Measurements from ENCODE around the gene MAP7D3. TPM values are rescaled to one million over a fixed set of nuclear protein-coding genes. Genes with fewer than 3 reads are reported as not detected.

Gene MAP7D3
- total and polyA plus RNA-seq, 2 of the 4 experiments (the other 2 are of a cell fraction): 10.0 to 23.8 TPM

- Histone ChIP-seq H2AFZ (replicated peaks; ENCODE audit: low read length, poor library complexity) (no peak overlapping the region), H3K36me3 (ENCODE audit: control insufficient read depth, insufficient read depth, low read length) (peaks cover 3% of the 10 kb centered on the region; the same call in 1 of the 2 replicates), H3K27ac (ENCODE audit: insufficient read depth, low read length) (no peak overlapping the region), H2BK20ac (ENCODE audit: low read depth, low read length) (0 out of 2 replicates have a peak overlapping the region, but pooled peaks have one; percentile 31), H2BK5ac (ENCODE audit: low read depth, low read length, poor library complexity, severe bottlenecking) (no peak overlapping the region), H3K4me1 (ENCODE audit: control insufficient read depth, insufficient read depth, low read length) (0 out of 2 replicates have a peak, but pooled peaks cover 3% of the 10 kb centered on the region), H3K4me2 (ENCODE audit: low read depth, low read length) (no peak overlapping the region), H3K79me1 (ENCODE audit: low read depth in 1 of 2, low read length in 2 of 2) (peaks cover 10% of the 10 kb centered on the region in 2 experiments; a peak in 3 of 4 replicates), H3K4ac (ENCODE audit: low read depth, low read length) (peak overlapping the region; percentile 26; the same call in 1 of the 2 replicates), H3K9me1 (ENCODE audit: insufficient read depth, low read length) (peaks cover 6% of the 10 kb centered on the region; the same call in 1 of the 2 replicates), H3K4me3 (ENCODE audit: insufficient read depth, low read depth, low read length) (no peak overlapping the region), H3K23ac (ENCODE audit: low read depth, low read length) (peak overlapping the region; percentile 60), H3K9ac (ENCODE audit: low read depth, low read length) (no peak overlapping the region), H2AK5ac (ENCODE audit: low read depth, low read length) (no peak overlapping the region; the same call in 1 of the 2 replicates), H4K91ac (ENCODE audit: insufficient read depth, low read depth, low read length) (peak overlapping the region; percentile 27; the same call in 1 of the 2 replicates), H3K14ac (replicated peaks; ENCODE audit: low read depth, low read length) (0 out of 2 replicates have a peak overlapping the region, but pooled peaks have one; percentile 21), H4K8ac (ENCODE audit: low read depth in 2 of 2, low read length in 2 of 2) (peak overlapping the region in 1 of 2 experiments; percentile 19; a peak in 1 of 4 replicates), H3K18ac (ENCODE audit: low read depth, low read length) (no peak overlapping the region), H3K56ac (ENCODE audit: extremely low read depth, insufficient read depth, low read length) (no peak overlapping the region), H2BK120ac (ENCODE audit: low read depth, low read length) (peak overlapping the region; percentile 12; the same call in 1 of the 2 replicates), H2AK9ac (replicated peaks; ENCODE audit: low read depth, low read length, poor library complexity) (no peak overlapping the region), H4K5ac (ENCODE audit: low read depth, low read length) (no peak overlapping the region), H2BK15ac (ENCODE audit: low read depth, low read length) (no peak overlapping the region; the same call in 2 of the 3 replicates), H4K20me1 (ENCODE audit: insufficient read depth, low read length) (no peaks in the 10 kb centered on the region), H3K9me3 (ENCODE audit: control insufficient read depth, insufficient read depth, low read length) (no peaks in the 10 kb centered on the region), H3K27me3 (ENCODE audit: control insufficient read depth, insufficient read depth, low read length) (peaks cover 3% of the 10 kb centered on the region)
- no peak for TF ChIP-seq RAD21 (IDR thresholded peaks at IDR 0.05; ENCODE audit: low read length)
- no peak for TF ChIP-seq MAFK (IDR thresholded peaks at IDR 0.05; ENCODE audit: low read depth, low read length)
- no peak for TF ChIP-seq CTCF (conservative IDR thresholded peaks at IDR 0.05; ENCODE audit: low read depth, low read length)
- TF ChIP-seq MXI1 (IDR thresholded peaks at IDR 0.05; ENCODE audit: borderline replicate concordance, low read depth, low read length): no peak
- TF ChIP-seq, protein P1, sequence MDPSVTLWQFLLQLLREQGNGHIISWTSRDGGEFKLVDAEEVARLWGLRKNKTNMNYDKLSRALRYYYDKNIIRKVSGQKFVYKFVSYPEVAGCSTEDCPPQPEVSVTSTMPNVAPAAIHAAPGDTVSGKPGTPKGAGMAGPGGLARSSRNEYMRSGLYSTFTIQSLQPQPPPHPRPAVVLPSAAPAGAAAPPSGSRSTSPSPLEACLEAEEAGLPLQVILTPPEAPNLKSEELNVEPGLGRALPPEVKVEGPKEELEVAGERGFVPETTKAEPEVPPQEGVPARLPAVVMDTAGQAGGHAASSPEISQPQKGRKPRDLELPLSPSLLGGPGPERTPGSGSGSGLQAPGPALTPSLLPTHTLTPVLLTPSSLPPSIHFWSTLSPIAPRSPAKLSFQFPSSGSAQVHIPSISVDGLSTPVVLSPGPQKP (IDR thresholded peaks at IDR 0.05; ENCODE audit: borderline replicate concordance, low read depth, low read length): no peak
- TF ChIP-seq SMC3 (IDR thresholded peaks at IDR 0.05; ENCODE audit: low read depth, low read length): no peak
- TF ChIP-seq USF2 (IDR thresholded peaks at IDR 0.05; ENCODE audit: low read depth, low read length): no peak
- TF ChIP-seq BHLHE40 (IDR thresholded peaks at IDR 0.05; ENCODE audit: low read depth, low read length): no peak
- no peak for TF ChIP-seq NFE2L2 (IDR thresholded peaks at IDR 0.05; ENCODE audit: low read depth, low read length)
- TF ChIP-seq MAZ (IDR thresholded peaks at IDR 0.05; ENCODE audit: borderline replicate concordance, low read depth, low read length): no peak
- intact Hi-C loops (cut with micrococcal nuclease) (no loop called here), dilution Hi-C loops (cut with HindIII; ENCODE audit: low sequenced_read_pairs, unreplicated experiment) (no loop called here), in situ Hi-C loops (cut with MboI; ENCODE audit: low sequenced_read_pairs) (no loop called here)
- no TSS peak for BruUV-seq (replicated peaks)
- 55% methylated on average over 3 of the region's 4 CpGs; no CpG with 5 or more reads in 1 of the 2 experiments for WGBS, 2 experiments (ENCODE audit: extremely low coverage in 2 of 2, insufficient read length in 1 of 2)
- POLR2A ChIA-PET (ENCODE audit: unreplicated experiment): no interaction called here
- no peak for DNase-seq
- CTCF ChIA-PET: no interaction called here
- ATAC-seq (ENCODE audit: low read depth): no peak
Measured at GRCh38 chrX:136193771-136194170, 57.4 kb downstream of the MAP7D3 start.
